SH-SY5Y (cell line): ENCODE results near the gene EML2.
A peak's percentile ranks its signal among the peaks of the same experiment; 100 is the strongest.

Source experiments
- GATA2 ChIP-seq: IDR thresholded peaks from 2 replicates; pipeline ENCODE4 v1.6.1; 2011; ENCODE audit warnings: mild to moderate bottlenecking, low read depth, low read length
- GATA3 ChIP-seq: IDR thresholded peaks from 2 replicates; pipeline ENCODE4 v1.6.1; 2011; ENCODE audit warnings: low read depth, mild to moderate bottlenecking, low read length, moderate library complexity

EML2 gene

DNA sequence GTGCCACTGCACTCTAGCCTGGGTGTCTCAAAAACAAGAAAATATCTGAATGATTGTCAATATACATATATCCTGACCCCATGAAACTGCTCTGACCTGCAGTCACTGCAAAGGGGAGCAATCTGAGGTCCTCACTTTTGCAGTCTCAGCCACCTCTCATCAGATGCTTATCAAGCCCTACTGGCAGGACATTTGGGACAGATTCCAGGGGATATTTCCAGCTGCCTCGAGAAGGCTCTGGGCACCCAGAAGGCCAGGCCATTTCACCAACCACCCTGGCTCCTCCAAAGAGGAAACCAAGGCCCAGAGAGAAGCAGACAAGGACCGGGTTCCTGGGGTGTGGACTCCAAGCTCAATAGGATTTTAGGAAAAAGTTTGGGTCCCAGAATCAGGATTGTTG lies 2.3 kb downstream of the EML2 start:
- TF ChIP-seq GATA3 (no peak), GATA2 (peak; percentile 48)

DNA sequence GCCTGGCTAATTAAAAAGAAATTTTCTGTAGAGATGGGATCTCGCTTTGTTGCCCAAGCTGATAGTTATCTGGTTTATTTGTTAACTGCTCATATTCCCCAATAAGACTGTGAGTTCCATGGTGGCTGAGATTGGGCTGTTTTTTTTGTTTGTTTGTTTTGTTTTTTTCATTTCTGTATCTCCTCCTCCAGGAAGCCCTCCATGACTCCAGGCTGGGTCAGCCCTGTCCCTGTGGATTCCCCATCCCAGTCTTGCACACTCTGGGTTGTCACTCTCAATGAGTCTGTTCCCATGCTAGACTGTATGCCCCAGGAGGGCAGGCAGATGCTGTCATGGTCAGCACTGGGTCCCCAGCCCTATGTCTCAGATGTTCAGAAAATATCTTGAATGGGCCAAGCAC lies 2.9 kb downstream of the EML2 start:
- no peak for TF ChIP-seq GATA2
- TF ChIP-seq GATA3, result no peak

DNA sequence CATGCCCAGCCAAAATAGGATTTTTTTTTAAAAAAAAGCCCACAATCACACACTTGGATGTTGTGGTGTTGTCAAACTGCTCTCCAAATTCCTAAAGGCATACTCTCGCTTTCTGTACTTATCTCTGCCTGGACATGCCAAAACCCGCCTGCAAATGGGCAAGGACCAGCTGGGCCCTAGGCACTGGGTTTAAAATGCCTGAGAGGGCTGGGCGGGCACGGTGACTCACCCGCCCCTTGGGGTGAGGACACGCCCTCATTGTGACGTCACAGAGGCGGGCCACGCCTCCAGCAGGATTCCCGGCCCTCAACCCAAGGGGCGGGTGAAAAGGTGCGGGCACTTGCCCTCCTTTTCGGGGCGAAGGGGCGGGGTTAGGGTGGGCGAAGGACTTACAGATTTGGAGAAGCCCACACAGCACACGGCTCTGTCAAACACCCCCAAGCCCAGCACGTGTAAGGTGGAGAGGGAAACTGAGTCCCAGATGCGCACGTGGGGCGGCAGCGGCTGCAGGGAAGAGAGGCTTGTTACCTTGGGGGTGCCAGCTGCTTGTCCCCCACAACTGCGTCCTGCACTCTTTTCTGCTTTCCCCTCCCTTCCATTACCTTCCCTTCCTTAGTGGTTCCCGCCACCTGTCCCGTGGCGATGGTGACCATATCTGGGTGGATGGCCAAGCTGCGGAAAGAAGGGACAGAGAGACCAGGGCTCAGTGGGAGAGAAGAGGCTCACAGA lies 6.6 kb downstream of the EML2 start:
- TF ChIP-seq GATA2, result no peak
- no peak for TF ChIP-seq GATA3

DNA sequence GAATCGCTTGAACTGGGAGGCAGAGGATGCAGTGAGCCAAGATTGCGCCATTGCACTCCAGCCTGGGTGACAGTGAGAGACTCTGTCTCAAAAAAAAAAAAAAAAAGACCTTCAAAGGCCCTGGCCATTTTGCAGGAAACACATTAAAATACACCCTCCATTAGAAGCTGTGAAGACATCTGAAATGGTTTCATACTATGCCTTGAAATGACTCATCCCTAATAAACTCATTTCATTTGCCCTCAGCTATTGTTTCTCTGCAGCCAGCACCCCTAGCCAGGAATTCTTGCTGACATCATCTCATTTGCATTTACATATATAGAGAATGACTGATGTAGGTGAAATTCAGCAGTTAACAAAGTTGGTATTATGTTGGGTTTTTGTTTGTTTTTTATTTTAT lies 8.7 kb downstream of the EML2 start:
- TF ChIP-seq GATA3 (no peak), GATA2 (no peak)

DNA sequence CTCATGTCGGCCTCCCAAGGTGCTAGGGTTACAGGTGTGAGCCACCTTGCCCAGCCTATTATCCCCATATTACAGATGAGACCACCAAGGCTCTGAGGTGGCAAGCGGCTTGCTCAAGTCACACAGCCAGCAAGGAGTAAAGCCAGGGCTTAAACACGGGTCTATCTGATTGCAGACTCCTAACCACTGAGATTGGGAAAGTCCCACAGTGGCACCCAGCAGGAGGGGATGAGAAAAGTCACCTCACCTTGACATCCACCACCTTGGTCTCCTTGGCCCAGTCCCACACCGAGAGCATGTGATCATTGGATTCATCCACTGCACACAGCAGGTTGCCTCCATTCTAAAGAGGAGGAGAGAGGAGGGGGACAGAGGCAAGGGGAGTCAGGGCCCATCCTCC lies 9.5 kb downstream of the EML2 start:
- TF ChIP-seq GATA3, result no peak
- no peak for TF ChIP-seq GATA2

DNA sequence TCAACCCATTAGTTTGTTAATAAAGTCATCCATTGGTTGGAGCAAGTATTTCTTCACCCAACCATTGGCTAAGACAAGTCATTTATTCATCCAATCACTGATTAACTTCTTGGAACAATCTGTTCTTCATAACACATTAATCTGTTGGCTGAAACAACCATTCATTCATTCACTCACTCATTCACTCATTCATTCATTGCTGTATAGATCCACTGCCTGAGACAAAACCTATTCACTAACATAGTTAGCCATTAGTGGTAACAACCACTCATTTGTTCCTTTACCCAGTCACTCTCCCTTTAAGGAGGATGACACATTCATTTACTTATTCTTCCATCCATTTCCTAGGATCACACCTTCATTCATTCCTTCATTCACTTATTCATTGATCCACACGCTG lies 15.2 kb downstream of the EML2 start:
- TF ChIP-seq GATA3 (no peak), GATA2 (no peak)

DNA sequence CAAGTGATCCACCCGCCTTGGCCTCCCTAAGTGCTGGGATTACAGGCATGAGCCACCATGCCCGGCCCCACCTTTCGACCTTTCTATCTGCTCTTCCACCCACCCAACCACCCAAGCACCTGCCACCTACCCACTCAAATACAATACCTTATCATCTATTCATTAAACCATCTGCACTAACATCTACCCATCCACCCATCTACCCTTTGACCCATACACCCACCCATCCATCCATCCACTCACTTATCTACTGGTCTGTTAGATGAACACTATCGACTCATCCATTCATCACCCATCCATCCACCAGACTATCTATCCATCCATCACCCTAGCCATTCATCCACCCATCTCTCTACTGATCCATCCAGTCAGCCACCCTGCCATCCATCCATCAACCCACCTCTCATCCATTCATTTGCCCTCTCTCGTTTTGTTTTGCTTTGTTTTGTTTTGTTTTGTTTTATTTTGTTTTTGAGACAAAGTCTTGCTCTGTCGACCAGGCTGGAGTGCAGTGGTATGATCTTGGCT lies 17.2 kb downstream of the EML2 start:
- TF ChIP-seq GATA2 (no peak), GATA3 (no peak)

DNA sequence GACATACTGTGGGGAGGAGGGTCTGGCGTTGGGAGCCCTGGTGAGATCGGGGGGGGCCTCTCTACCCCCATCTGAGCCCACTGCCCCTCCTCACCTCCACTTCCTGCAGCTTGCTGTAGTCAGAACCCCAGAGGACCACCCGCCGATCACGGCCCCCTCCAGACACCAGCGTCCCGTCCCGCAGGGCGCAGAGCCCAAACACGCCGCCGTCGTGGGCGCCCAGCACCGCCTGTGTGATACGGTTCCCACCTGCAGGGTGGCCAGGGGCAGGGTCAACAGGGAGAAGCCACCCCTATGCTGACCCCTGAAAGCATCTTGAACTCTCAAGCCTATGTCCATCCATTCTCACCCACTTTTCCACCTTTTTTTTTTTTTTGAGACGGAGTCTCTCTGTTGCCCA lies 17.8 kb downstream of the EML2 start:
- no peak for TF ChIP-seq GATA3
- no peak for TF ChIP-seq GATA2

DNA sequence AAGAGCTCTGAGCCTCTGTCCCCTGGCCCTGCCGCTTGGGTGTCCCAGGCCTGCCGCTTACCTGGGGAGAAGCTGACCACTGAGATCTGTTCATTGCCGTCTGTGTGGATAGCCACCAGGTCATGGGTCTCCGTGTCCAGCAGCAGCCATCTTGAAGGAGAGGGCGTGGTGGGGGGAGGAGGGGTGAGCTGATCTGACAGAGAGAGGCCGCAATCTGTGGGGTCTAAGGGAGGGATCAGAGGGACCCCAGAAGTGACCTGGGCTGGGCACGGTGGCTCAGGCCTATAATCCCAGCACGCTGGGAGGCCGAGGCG lies 22.5 kb downstream of the EML2 start:
- TF ChIP-seq GATA3 (no peak), GATA2 (no peak)

DNA sequence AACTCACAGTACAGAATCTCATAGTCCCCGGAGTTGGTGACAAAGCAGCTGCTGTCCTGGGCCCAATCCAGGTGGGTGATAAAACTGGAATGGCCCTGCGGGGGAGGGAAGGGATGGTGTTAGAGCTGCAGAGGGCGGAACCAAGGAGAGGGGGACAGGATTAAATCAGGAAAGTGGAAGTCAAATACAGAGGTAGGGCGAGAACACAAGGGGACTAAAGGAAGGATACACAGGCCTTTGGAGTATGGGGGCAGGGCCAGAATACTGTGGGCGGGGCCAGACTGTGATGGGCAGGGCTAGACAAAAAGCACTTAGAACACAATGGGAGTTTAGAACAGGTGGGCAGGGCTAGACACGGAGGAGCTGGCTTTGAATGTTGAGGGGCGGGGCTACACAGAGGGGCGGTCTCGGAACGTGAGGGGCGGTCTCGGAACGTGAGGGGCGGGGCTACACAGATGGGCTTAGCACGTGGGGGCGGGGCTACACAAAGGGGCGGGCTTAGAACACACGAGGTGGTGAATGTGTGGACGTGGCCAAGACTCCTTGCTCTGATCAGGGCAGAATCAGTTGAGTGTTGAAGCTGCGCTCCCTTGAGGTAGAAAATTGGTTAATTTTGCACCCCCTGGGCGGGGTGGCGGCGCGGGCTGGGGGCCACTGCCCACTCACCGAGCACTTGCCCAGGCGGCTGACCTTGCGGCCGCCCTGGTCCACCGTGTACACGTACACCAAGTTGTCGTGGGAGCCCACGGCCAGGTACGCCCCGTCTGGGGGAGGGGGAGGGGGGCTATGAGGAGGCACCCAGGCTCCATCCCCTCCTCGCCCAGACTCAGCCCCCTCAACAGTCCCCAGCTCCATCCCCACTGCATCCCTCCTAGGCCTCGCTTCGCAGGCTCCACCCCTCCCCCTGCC lies 23.1 kb downstream of the EML2 start:
- TF ChIP-seq GATA3 (no peak), GATA2 (no peak)

DNA sequence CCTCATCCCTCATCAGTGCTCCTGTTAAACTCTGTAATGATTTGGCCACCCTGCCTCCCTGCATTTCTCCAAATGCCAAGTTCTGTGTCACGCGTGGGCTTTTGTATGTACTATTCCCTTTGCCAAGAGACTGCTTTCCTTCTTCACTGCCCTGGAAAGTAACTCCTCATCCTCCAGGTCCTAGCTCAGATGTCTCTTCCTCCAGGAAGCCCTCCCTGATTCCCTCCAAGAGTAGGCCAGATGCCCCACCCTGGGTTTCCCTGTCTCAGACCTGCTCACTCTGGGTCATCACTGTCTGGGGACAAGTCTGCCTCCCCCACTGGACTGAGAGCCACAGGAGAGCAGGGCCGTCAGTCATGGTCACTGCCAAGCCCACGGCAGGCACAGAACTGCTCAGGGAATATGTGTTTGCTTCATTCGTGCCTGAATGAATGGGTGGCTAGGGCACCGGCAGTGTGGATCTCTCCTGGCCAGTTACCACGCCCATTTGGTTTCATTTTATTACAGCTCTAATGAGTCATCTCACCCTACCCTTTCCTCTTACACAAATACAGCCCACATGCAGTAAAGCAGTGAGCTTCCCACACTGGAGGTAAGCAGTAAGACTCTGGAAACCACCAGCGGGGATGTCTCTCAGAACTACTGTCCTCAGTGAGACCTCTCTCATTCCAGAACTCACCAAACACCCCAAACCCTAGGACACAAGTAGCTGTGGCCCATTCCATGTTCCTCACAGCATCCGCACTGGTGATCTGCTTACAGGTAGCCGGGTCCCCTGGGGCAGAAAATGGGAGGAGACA lies 25.1 kb downstream of the EML2 start:
- TF ChIP-seq GATA2 (no peak), GATA3 (no peak)

DNA sequence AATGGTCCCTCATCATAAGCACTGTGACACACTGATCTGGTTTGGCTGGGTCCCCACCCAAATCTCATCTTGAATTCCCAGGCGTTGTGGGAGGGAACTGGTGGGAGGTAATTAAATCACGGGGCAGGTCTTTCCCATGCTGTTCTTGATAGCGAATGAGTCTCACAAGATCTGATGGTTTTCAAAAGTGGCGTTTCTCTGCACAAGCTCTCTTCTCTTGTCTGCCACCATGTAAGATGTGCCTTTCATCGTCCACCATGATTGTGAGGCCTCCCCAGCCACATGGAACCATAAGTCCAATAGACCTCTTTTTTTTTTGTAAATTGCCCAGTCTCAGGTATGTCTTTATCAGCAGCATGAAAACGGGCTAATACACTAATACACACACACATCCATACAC lies 30.2 kb downstream of the EML2 start:
- TF ChIP-seq GATA2 (no peak), GATA3 (no peak)

DNA sequence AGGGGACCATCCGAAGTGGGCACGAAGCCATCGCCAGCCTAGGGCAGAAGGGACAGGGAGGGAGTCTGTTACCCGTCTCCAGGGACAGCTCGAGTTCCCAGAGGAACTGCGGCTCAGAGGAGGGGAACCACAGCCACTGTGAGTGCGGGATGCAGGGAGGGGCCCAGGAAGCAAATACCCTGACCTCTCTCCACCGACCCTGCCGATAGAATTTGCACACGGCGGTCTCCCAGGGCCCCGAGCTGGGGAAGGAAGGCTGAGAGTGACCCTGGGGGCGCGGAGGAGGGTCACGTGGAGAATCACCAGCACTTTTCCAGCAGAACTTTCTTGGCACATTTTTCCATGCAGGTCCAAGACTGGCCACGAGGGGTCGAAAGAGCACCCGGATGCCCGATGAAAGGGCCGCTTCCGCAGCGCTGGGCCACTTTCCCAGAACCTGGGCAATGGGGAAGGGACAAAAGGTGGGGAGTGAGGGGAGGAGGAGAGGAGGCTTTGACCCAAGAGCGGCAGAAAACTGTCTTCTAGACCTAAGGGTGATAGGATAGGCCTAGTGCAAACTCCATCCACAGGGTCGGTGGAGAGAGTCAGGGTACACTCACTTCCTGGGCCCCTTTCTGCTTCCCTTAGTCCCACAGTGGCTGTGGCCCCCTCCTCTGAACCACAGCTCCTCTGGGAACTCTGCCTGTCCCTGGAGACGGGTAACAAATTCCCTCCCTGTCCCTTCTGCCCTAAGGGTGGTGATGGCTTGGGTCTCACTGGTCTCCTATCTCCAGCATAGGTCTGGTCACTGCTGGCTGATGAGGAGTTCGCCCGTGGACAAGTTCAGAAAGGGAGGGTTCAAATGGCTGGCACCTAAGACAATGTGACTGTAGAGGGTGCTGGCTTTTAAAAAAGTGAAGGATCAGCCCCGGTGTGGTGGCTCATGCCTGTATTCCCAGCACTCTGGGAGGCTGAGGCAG lies 31.8 kb downstream of the EML2 start:
- TF ChIP-seq GATA3 (no peak), GATA2 (no peak)
